Colonic mucosa (tissue), 4 donors: ENCODE results near the gene PKNOX2. TPM values are rescaled to one million over a fixed set of nuclear protein-coding genes. Genes with fewer than 3 reads are reported as not detected.

Experiments
- DNase-seq: peaks from one replicate; pipeline ENCODE4 v3.0.0-alpha.2; 2020
- H3K27ac ChIP-seq: fragments of 200-600 bp; one replicate; pipeline ENCODE4 v1.8.0; 2021
- H3K27me3 ChIP-seq: fragments of 200-600 bp; one replicate; pipeline ENCODE4 v1.8.0; 2021
- H3K36me3 ChIP-seq: fragments of 200-600 bp; one replicate; pipeline ENCODE4 v1.8.0; 2021
- H3K4me1 ChIP-seq: fragments of 200-600 bp; one replicate; pipeline ENCODE4 v1.8.0; 2021; ENCODE audit warnings: mild to moderate bottlenecking
- H3K4me3 ChIP-seq: fragments of 200-600 bp; one replicate; pipeline ENCODE4 v1.8.0; 2021
- H3K9ac ChIP-seq, 2 donors: one replicate each; pipeline ENCODE4 v1.7.0; 2013; ENCODE audit warnings: control low read depth in 2 of 2, low read depth in 2 of 2, low read length in 2 of 2
- H3K9me3 ChIP-seq: fragments of 200-600 bp; one replicate; pipeline ENCODE4 v1.8.0; 2021
- CTCF ChIP-seq: fragments of 200-600 bp; IDR thresholded peaks from one replicate; pipeline ENCODE4 v1.8.0; 2022; ENCODE audit warnings: antibody characterized with exemption, mild to moderate bottlenecking
- intact Hi-C: fragments of 100-400 bp; cut with DNase I; formaldehyde crosslinking; loops from one replicate; pipeline ENCODE4 v1.14.1; 2022
- total RNA-seq, 2 donors: library from RNA; stranded (reverse); fragmentation: NEBNext Ultra II Directional in 1 of 2; extraction: Animal tissue kit (Norgen Biotek cat#: 25700) in 1 of 2; gene quantifications; one replicate each; pipeline ENCODE4 v1.2.1, GENCODE V29; 2021
- donor health status: healthy.
- donor health status: DM: no; HTN: no; CAD: no.
- donor health status: DM: no; HTN: no; CAD: no.

PKNOX2 gene
- total RNA-seq, 2 donors from 2014 or later = 0.52 to 1.3 TPM

- no peak overlapping the region for H3K4me3 ChIP-seq
- H3K27me3 ChIP-seq = no peaks in the 10 kb centered on the region
- no peaks in the 10 kb centered on the region for H3K36me3 ChIP-seq
- TF ChIP-seq CTCF = no peak
- H3K9me3 ChIP-seq = no peaks in the 10 kb centered on the region
- no peak overlapping the region for H3K27ac ChIP-seq
- no peak overlapping the region for H3K9ac ChIP-seq
- intact Hi-C loops = no loop called here
- H3K4me1 ChIP-seq = no peaks in the 10 kb centered on the region
- no peak for DNase-seq
These were observed 19.1 kb downstream of the PKNOX2 start for GRCh38 chr11:125183641-125184040.

GRCh38 chr11:125188021-125188420 is 23.5 kb downstream of the PKNOX2 start:
- H3K4me3 ChIP-seq = no peak overlapping the region
- no peak overlapping the region for H3K27ac ChIP-seq
- intact Hi-C loops = no loop called here
- H3K9ac ChIP-seq = no peak overlapping the region
- no peaks in the 10 kb centered on the region for H3K27me3 ChIP-seq
- H3K4me1 ChIP-seq = no peaks in the 10 kb centered on the region
- no peak for DNase-seq
- no peak for TF ChIP-seq CTCF
- H3K9me3 ChIP-seq = no peaks in the 10 kb centered on the region
- no peaks in the 10 kb centered on the region for H3K36me3 ChIP-seq

DNA sequence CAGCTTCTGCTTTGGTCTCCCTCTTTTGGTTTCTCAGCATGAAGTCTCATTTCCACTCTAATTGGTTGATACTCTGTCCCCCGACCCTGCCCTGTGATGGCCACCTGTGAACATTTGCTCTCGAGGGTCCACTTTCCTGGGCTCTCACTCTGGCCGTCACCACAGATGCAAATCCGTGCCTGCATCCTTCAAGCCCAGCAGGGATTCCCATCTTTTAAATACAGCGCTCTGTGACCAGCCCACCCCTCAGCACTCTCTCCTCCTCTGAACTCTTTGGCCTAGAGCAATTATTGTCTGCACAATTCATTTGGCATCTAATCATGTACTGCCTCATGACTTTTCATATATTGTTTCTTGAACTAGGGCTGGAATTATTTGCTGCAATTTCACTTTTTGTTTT is 26.0 kb downstream of the PKNOX2 start:
- no peak for TF ChIP-seq CTCF
- no peak for DNase-seq
- no peak overlapping the region for H3K9ac ChIP-seq
- H3K27me3 ChIP-seq = no peaks in the 10 kb centered on the region
- no peaks in the 10 kb centered on the region for H3K36me3 ChIP-seq
- H3K4me3 ChIP-seq = no peak overlapping the region
- intact Hi-C loops = no loop called here
- no peaks in the 10 kb centered on the region for H3K9me3 ChIP-seq
- H3K4me1 ChIP-seq = no peaks in the 10 kb centered on the region
- no peak overlapping the region for H3K27ac ChIP-seq

GRCh38 chr11:125192183-125192582 is 27.6 kb downstream of the PKNOX2 start:
- Histone ChIP-seq H3K9me3 (no peaks in the 10 kb centered on the region), H3K27ac (no peak overlapping the region), H3K36me3 (no peaks in the 10 kb centered on the region), H3K9ac (no peak overlapping the region), H3K4me3 (no peak overlapping the region), H3K4me1 (no peaks in the 10 kb centered on the region), H3K27me3 (no peaks in the 10 kb centered on the region)
- no peak for DNase-seq
- no peak for TF ChIP-seq CTCF
- intact Hi-C loops = no loop called here

DNA sequence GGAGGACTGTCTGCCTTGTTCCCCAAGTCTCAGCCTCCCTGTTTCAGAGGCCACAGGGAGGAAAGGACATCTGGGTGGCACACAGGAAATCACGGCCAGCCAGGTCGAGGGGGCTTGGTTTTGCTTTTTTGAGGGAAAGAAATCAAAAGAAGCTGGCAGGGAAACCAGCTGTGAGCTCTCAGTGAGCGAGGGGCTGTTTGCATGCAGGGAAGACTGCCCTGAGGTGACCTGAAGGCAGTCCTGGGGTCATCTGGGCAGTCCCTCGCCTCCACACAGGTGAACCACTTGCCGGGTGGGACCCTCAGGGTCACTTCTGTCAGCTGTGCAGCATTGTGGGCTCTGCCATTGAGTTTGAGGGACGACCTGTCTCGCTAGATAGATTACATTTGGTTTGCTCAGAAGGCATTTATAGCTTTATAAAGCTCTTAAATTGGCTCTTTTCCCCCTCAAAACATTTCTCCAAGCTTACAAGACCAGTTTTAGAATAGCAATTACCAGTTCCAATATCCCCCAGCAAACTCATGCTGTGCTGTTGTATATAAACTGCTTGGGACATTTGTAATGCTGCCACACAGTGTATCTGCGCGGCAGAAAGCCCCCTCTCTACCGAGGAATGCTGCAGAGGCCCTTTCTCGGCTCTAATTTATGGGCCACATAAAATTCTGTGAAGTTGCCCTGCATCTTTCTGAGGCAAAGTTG is 28.3 kb downstream of the PKNOX2 start:
- no peaks in the 10 kb centered on the region for H3K9me3 ChIP-seq
- H3K4me3 ChIP-seq = no peak overlapping the region
- H3K36me3 ChIP-seq = no peaks in the 10 kb centered on the region
- TF ChIP-seq CTCF = no peak
- no peaks in the 10 kb centered on the region for H3K27me3 ChIP-seq
- no peak overlapping the region for H3K9ac ChIP-seq
- H3K4me1 ChIP-seq = no peaks in the 10 kb centered on the region
- H3K27ac ChIP-seq = no peak overlapping the region
- intact Hi-C loops = no loop called here
- DNase-seq = no peak
